SK-N-SH (cell line): ENCODE results near the gene GSTO2. TPM values are rescaled to one million over a fixed set of nuclear protein-coding genes. Genes with fewer than 3 reads are reported as not detected.

Experiments
- CTCF ChIA-PET: fragments of 300-600, 350-600 bp; formaldehyde crosslinking; extraction: SDS; loops from one replicate; lab custom pipeline; 2021; lab: Yijun Ruan, JAX
- POLR2A ChIA-PET: fragments of 350-600 bp; sonication (Branson Sonifier 250); formaldehyde crosslinking; extraction: SDS; loops from one replicate; lab custom pipeline; 2020; ENCODE audit warnings: antibody characterized with exemption, inconsistent platforms; lab: Yijun Ruan, JAX
- DNase-seq: peaks from one replicate; pipeline ENCODE4 v3.0.0; 2012
- H2AFZ ChIP-seq: fragments of 200-600 bp; sonication (generic); 2 replicates; pipeline ENCODE4 v1.8.1; 2016; ENCODE audit warnings: antibody characterized with exemption, mild to moderate bottlenecking, low read depth
- H3F3A ChIP-seq: fragments of 200-600 bp; sonication (generic); replicated peaks from 2 replicates; pipeline ENCODE3; 2016; ENCODE audit warnings: antibody characterized with exemption, mild to moderate bottlenecking; ENCODE audit not compliant: insufficient read depth
- H3K27ac ChIP-seq, 2 experiments: fragments of 200-500 bp in 1 of 2; fragments of 200-600 bp in 1 of 2; sonication (Bioruptor generic) in 1 of 2; sonication (generic), shearing (Covaris generic) in 1 of 2; 2 replicates each; pipeline versions ENCODE4 v1.5.1 to v1.6.1; 2014 to 2016; ENCODE audit warnings: low read depth in 2 of 2, inconsistent platforms in 1 of 2, low read length in 1 of 2, mild to moderate bottlenecking in 1 of 2, mixed read lengths in 1 of 2
- H3K27me3 ChIP-seq: fragments of 200-600 bp; sonication (generic), shearing (Covaris generic); 2 replicates; pipeline ENCODE4 v1.6.1; 2016; ENCODE audit warnings: mixed run types; ENCODE audit not compliant: insufficient read depth
- H3K36me3 ChIP-seq, 2 experiments: fragments of 200-500 bp in 1 of 2; fragments of 200-600 bp in 1 of 2; sonication (Bioruptor generic) in 1 of 2; sonication (generic) in 1 of 2; replicated peaks in 1 of 2; 2 replicates each; pipeline versions ENCODE3 to v1.5.1; 2014 to 2016; ENCODE audit warnings: low read length in 1 of 2, mild to moderate bottlenecking in 1 of 2; ENCODE audit not compliant: insufficient read depth in 2 of 2, control insufficient read depth in 1 of 2
- H3K4me1 ChIP-seq, 2 experiments: fragments of 200-500 bp in 1 of 2; fragments of 200-600 bp in 1 of 2; sonication (Bioruptor generic) in 1 of 2; sonication (generic), shearing (Covaris generic) in 1 of 2; 2 replicates each; pipeline versions ENCODE4 v1.5.1 to v1.6.1; 2014 to 2016; ENCODE audit warnings: low read depth in 1 of 2, low read length in 1 of 2, mixed run types in 1 of 2; ENCODE audit not compliant: insufficient read depth in 2 of 2, control insufficient read depth in 1 of 2
- H3K4me2 ChIP-seq: fragments of 200-600 bp; sonication (generic), shearing (Covaris generic); 2 replicates; pipeline ENCODE4 v1.6.1; 2017; ENCODE audit warnings: mixed run types
- H3K4me3 ChIP-seq, 2 experiments: fragments of 200-500 bp in 1 of 2; fragments of 200-600 bp in 1 of 2; sonication (Bioruptor generic) in 1 of 2; sonication (generic), shearing (Covaris generic) in 1 of 2; 2 replicates each; pipeline versions ENCODE4 v1.5.1 to v1.8.1; 2014 to 2016; ENCODE audit warnings: low read depth in 2 of 2, inconsistent platforms in 1 of 2, low read length in 1 of 2, mild to moderate bottlenecking in 1 of 2, mixed read lengths in 1 of 2, moderate library complexity in 1 of 2
- H3K79me2 ChIP-seq: fragments of 200-600 bp; sonication (generic); 2 replicates; pipeline ENCODE4 v1.8.1; 2017; ENCODE audit warnings: mild to moderate bottlenecking; ENCODE audit not compliant: insufficient read depth
- H3K9ac ChIP-seq: fragments of 200-600 bp; sonication (generic); 2 replicates; pipeline ENCODE4 v1.6.1; 2017; ENCODE audit warnings: mixed run types
- H3K9me2 ChIP-seq: fragments of 200-600 bp; sonication (generic); 2 replicates; pipeline ENCODE4 v1.6.1; 2017; ENCODE audit warnings: mixed run types
- H3K9me3 ChIP-seq: fragments of 200-600 bp; sonication (generic); 2 replicates; pipeline ENCODE4 v1.6.1; 2017; ENCODE audit warnings: mixed run types, mild to moderate bottlenecking, moderate library complexity
- H4K20me1 ChIP-seq: fragments of 200-600 bp; sonication (generic); 2 replicates; pipeline ENCODE4 v1.6.1; 2017; ENCODE audit warnings: mild to moderate bottlenecking, mixed run types; ENCODE audit not compliant: insufficient read depth
- EP300 ChIP-seq, 2 experiments: IDR thresholded peaks; 2 replicates each; pipeline versions ENCODE4 v1.4.0 to v1.6.1; 2012; ENCODE audit warnings: borderline replicate concordance in 1 of 2, low read depth in 1 of 2, low read length in 1 of 2
- FOSL2 ChIP-seq: IDR thresholded peaks from 2 replicates; pipeline ENCODE4 v1.4.0; 2012; ENCODE audit warnings: low read depth, mild to moderate bottlenecking, moderate library complexity, borderline replicate concordance
- JUND ChIP-seq: IDR thresholded peaks from 2 replicates; pipeline ENCODE4 v1.4.0; 2012
- NFIC ChIP-seq: IDR thresholded peaks from 2 replicates; pipeline ENCODE4 v1.4.0; 2012; ENCODE audit warnings: borderline replicate concordance
- POLR2AphosphoS5 ChIP-seq: IDR thresholded peaks from 2 replicates; pipeline ENCODE4 v1.6.1; 2012; ENCODE audit warnings: low read depth, low read length
- RFX5 ChIP-seq: IDR thresholded peaks from 2 replicates; pipeline ENCODE4 v1.6.1; 2012; ENCODE audit warnings: mild to moderate bottlenecking, improper control_type of control experiment, low read length
- SIN3A ChIP-seq: IDR thresholded peaks from 2 replicates; pipeline ENCODE4 v1.6.1; 2012; ENCODE audit warnings: low read depth, mild to moderate bottlenecking, low read length, moderate library complexity, borderline replicate concordance
- TCF12 ChIP-seq: IDR thresholded peaks from 2 replicates; pipeline ENCODE4 v1.4.0; 2012
- TEAD4 ChIP-seq: IDR thresholded peaks from 2 replicates; pipeline ENCODE4 v1.4.0; 2012; ENCODE audit warnings: mild to moderate bottlenecking, borderline replicate concordance; ENCODE audit not compliant: insufficient read depth
- WGBS: methylation state at CpG from one replicate; pipeline ENCODE4 v1.1.6; 2017; ENCODE audit warnings: low lambda C conversion rate; 5-methylcytosine and 5-hydroxymethylcytosine counted together
- polyA plus RNA-seq, 3 experiments: library from polyadenylated mRNA; depleted of rRNA; stranded (reverse); fragments of >200 nt; gene quantifications; 2 replicates each; pipeline ENCODE4 v1.2.3, GENCODE V29; 2012
- TF ChIP-seq, protein P1 (sequence below): IDR thresholded peaks from 2 replicates; pipeline ENCODE4; 2012
- TF ChIP-seq, protein P2 (sequence below): fragments of 200-600 bp; sonication (generic); IDR thresholded peaks from 2 replicates; pipeline ENCODE4 v1.6.1; 2017; ENCODE audit warnings: antibody characterized with exemption, mild to moderate bottlenecking, moderate library complexity
- TF ChIP-seq, protein P3 (sequence below): IDR thresholded peaks from 2 replicates; pipeline ENCODE4 v1.4.0; 2012; ENCODE audit warnings: low read depth
- TF ChIP-seq, protein P4 (sequence below): IDR thresholded peaks from 2 replicates; pipeline ENCODE4 v1.4.0; 2012; ENCODE audit warnings: low read depth, borderline replicate concordance

Gene GSTO2
- polyA plus RNA-seq, 1 of the 3 experiments (the other 2 are of a cell fraction), result 0.49 TPM

DNA sequence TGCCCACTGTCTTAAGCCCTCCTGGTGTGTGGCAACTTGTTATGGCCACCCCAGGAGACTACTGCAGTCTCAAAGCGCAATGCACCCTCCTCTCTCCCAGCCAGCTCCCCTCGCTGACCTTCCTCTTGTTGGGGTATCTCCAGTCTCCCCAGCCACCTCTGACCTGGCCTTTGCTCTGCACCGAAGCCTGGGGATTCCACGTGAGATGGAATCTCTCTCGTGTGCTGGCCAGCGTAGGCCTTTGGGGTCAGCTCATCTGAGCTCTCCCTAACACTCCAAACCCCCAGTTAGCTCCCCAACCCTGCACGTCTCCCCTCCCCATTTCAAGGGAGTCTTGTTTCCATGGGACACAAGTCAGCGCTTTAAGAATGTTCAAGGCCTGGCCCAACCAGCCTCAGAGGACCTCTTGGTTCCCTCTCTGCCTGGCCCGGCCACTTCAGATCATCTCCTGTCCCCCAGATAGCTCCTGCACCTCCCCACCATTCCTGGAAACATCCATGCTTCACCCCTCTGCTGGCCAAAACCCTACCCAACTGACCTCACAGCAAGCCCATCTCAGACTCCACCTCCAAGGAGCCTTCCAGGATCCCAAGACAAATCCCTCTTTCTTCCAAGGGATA, 58.1 kb downstream of the GSTO2 start:
- DNase-seq, result no peak
- H3K9ac ChIP-seq, result peak overlapping the region; percentile 83; the same call in 1 of the 2 replicates
- 0 out of 2 replicates have a peak, but pooled peaks cover 5% of the 10 kb centered on the region for H4K20me1 ChIP-seq
- peaks cover 87% of the 10 kb centered on the region for H3K79me2 ChIP-seq
- no peak overlapping the region for H3K4me3 ChIP-seq
- peak overlapping the region in 1 of 2 experiments; percentile 96; a peak in 2 of 4 replicates for H3K27ac ChIP-seq
- peak overlapping the region; percentile 69 for H3K4me2 ChIP-seq
- no peak for TF ChIP-seq FOSL2
- H3K9me2 ChIP-seq, result no peaks in the 10 kb centered on the region
- H3F3A ChIP-seq, result peaks cover 43% of the 10 kb centered on the region
- no peaks in the 10 kb centered on the region for H3K27me3 ChIP-seq
- peaks cover 57 to 68% of the 10 kb centered on the region in 2 experiments for H3K4me1 ChIP-seq
- 96% methylated on average over 8 of the region's 9 CpGs for WGBS
- ChIA-PET POLR2A (no interaction called here), CTCF (interaction anchor here (4.3 kb wide), 1 partner anchor 22 kb away, joined by 21 read pairs; no protein-coding TSS in a partner anchor)
- H3K36me3 ChIP-seq, result peaks cover 0 to 6% of the 10 kb centered on the region in 2 experiments
- no peak overlapping the region for H2AFZ ChIP-seq
- H3K9me3 ChIP-seq, result no peaks in the 10 kb centered on the region

DNA sequence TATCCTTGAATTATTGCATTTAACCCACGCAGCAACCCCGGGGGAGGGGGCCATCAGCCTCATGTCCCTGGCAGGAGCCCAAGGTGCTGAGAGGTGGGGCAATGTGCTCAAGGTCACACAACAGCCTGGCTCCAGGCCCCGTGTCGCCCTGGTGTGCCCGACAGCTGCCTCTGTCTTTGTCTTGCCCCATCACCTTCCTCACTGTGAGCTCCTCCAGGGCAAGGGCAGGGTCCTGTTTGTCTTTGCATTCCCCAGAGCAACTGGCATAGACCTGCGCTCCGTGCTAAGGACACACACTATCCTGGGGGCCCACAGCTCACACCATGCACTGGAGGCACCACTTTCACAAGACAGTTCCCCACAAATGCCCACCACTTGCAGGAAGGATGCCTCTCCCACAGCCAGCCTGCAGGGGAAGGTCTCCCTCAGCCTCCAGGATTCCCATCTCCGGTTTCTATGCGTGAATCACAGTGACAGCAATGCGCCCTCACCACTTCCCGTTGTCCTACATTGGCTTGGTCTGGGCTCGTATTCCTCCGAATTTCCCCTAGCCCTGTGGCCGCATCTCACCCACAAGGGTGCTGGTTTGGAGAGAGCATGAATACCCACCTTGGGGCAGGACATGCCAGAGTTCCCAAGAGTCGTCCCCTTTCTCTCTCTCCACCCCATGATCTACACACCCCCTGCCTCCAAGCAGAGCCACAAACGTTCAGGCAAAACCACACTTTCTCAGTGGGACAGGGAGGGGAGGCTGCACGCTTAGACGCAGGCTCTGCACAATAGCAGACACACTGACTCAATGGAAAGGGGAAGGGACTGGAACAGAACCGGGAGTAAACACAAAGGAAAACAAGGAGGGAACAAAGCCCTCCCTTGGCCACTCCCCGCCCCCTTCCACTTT, 59.0 kb downstream of the GSTO2 start:
- Histone ChIP-seq H4K20me1 (peaks cover 3% of the 10 kb centered on the region), H3F3A (peaks cover 52% of the 10 kb centered on the region), H3K27ac (peak overlapping the region; percentile 80 to 96), H3K4me3 (peak overlapping the region; percentile 3 to 45; a peak in 3 of 4 replicates), H3K9me3 (no peaks in the 10 kb centered on the region), H3K9ac (peak overlapping the region; percentile 83), H3K27me3 (no peaks in the 10 kb centered on the region), H3K36me3 (peaks cover 0 to 6% of the 10 kb centered on the region in 2 experiments), H2AFZ (no peak overlapping the region), H3K9me2 (no peaks in the 10 kb centered on the region), H3K79me2 (peaks cover 87% of the 10 kb centered on the region), H3K4me2 (peak overlapping the region; percentile 69), H3K4me1 (peaks cover 53 to 64% of the 10 kb centered on the region in 2 experiments)
- DNase-seq, result no peak
- CTCF ChIA-PET, result interaction anchor here (2.1 to 4.3 kb wide), 2 partner anchors 23 to 36 kb away, joined by 8 to 21 read pairs; no protein-coding TSS in a partner anchor
- TF ChIP-seq SIN3A (no peak; the same call in 1 of the 2 replicates), FOSL2 (peak; percentile 62; the same call in 1 of the 2 replicates), JUND (peak; percentile 41), TEAD4 (peak; percentile 52; the same call in 1 of the 2 replicates), POLR2AphosphoS5 (peak; percentile 31), TCF12 (peak; percentile 60; the same call in 1 of the 2 replicates), EP300 (IDR thresholded peaks at IDR 0.05; ENCODE audit: borderline replicate concordance in 1 of 2, low read depth in 1 of 2, low read length in 1 of 2) (peak in 1 of 2 experiments; percentile 55; a peak in 1 of 4 replicates), RFX5 (no peak), NFIC (peak; percentile 28; the same call in 1 of the 2 replicates)
- TF ChIP-seq, protein P1, sequence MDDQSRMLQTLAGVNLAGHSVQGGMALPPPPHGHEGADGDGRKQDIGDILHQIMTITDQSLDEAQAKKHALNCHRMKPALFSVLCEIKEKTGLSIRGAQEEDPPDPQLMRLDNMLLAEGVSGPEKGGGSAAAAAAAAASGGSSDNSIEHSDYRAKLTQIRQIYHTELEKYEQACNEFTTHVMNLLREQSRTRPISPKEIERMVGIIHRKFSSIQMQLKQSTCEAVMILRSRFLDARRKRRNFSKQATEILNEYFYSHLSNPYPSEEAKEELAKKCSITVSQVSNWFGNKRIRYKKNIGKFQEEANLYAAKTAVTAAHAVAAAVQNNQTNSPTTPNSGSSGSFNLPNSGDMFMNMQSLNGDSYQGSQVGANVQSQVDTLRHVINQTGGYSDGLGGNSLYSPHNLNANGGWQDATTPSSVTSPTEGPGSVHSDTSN, result peak; percentile 54
- TF ChIP-seq, protein P2, sequence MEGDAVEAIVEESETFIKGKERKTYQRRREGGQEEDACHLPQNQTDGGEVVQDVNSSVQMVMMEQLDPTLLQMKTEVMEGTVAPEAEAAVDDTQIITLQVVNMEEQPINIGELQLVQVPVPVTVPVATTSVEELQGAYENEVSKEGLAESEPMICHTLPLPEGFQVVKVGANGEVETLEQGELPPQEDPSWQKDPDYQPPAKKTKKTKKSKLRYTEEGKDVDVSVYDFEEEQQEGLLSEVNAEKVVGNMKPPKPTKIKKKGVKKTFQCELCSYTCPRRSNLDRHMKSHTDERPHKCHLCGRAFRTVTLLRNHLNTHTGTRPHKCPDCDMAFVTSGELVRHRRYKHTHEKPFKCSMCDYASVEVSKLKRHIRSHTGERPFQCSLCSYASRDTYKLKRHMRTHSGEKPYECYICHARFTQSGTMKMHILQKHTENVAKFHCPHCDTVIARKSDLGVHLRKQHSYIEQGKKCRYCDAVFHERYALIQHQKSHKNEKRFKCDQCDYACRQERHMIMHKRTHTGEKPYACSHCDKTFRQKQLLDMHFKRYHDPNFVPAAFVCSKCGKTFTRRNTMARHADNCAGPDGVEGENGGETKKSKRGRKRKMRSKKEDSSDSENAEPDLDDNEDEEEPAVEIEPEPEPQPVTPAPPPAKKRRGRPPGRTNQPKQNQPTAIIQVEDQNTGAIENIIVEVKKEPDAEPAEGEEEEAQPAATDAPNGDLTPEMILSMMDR, result peak; percentile 19; the same call in 1 of the 2 replicates
- TF ChIP-seq, protein P3, sequence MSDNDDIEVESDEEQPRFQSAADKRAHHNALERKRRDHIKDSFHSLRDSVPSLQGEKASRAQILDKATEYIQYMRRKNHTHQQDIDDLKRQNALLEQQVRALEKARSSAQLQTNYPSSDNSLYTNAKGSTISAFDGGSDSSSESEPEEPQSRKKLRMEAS, result peak; percentile 33; the same call in 1 of the 2 replicates
- TF ChIP-seq, protein P4, sequence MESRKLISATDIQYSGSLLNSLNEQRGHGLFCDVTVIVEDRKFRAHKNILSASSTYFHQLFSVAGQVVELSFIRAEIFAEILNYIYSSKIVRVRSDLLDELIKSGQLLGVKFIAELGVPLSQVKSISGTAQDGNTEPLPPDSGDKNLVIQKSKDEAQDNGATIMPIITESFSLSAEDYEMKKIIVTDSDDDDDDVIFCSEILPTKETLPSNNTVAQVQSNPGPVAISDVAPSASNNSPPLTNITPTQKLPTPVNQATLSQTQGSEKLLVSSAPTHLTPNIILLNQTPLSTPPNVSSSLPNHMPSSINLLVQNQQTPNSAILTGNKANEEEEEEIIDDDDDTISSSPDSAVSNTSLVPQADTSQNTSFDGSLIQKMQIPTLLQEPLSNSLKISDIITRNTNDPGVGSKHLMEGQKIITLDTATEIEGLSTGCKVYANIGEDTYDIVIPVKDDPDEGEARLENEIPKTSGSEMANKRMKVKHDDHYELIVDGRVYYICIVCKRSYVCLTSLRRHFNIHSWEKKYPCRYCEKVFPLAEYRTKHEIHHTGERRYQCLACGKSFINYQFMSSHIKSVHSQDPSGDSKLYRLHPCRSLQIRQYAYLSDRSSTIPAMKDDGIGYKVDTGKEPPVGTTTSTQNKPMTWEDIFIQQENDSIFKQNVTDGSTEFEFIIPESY, result no peak
- WGBS, result 29% methylated on average over 18 of the region's 20 CpGs
- POLR2A ChIA-PET, result no interaction called here
